ENCODE data around the gene CTNND2.
A peak's percentile ranks its signal among the peaks of the same experiment; 100 is the strongest.

The CTNND2 gene

DNA sequence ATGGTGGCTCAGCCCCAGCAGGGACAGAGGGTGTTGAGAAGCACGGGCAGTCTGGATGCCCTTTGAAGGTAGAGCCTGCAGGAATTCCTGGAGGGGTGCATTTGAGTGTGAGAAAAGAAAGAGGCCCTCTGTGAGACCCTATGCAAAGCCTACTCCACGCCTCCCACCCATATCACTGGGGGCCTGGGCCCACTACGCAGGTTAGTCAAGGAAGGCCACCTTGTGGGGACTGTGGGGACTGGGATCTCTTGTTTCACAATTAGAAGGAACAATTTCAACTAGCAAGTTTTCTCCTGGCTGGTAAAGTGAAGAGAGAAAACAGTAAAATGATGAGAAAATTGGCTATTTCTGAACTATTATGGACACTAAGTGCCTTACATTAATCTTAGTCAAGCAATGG lies 657.0 kb downstream of the CTNND2 start:
- TF ChIP-seq YY1 (IDR thresholded peaks at IDR 0.05; ENCODE audit: insufficient read depth, insufficient read length) (no peak), SUZ12 (IDR thresholded peaks at IDR 0.05; ENCODE audit: extremely low read depth, insufficient read depth, insufficient read length) (no peak), ZNF274 (IDR thresholded peaks at IDR 0.05; ENCODE audit: low read depth, low read length) (no peak)
- no peak for DNase-seq (ENCODE audit: low read depth, low spot score)
- Histone ChIP-seq H3K9ac (ENCODE audit: insufficient read length, low read depth) (no peak overlapping the region), H3K9me3 (ENCODE audit: insufficient read depth, low read length) (no peaks in the 10 kb centered on the region), H3K27me3 (ENCODE audit: insufficient read depth, insufficient read length) (no peaks in the 10 kb centered on the region), H3K4me1 (ENCODE audit: insufficient read depth, insufficient read length) (no peaks in the 10 kb centered on the region), H3K4me3 (ENCODE audit: insufficient read length, low read depth) (no peak overlapping the region), H3K36me3 (ENCODE audit: insufficient read depth, insufficient read length, low read length) (no peaks in the 10 kb centered on the region)

- TF ChIP-seq YY1 (IDR thresholded peaks at IDR 0.05; ENCODE audit: insufficient read depth, insufficient read length) (no peak), ZNF274 (IDR thresholded peaks at IDR 0.05; ENCODE audit: low read depth, low read length) (no peak), SUZ12 (IDR thresholded peaks at IDR 0.05; ENCODE audit: extremely low read depth, insufficient read depth, insufficient read length) (no peak)
- DNase-seq (ENCODE audit: low read depth, low spot score): no peak
- H3K4me3 ChIP-seq (ENCODE audit: insufficient read length, low read depth): no peak overlapping the region
- no peaks in the 10 kb centered on the region for H3K36me3 ChIP-seq (ENCODE audit: insufficient read depth, insufficient read length, low read length)
- H3K9me3 ChIP-seq (ENCODE audit: insufficient read depth, low read length): no peaks in the 10 kb centered on the region
- no peaks in the 10 kb centered on the region for H3K27me3 ChIP-seq (ENCODE audit: insufficient read depth, insufficient read length)
- H3K4me1 ChIP-seq (ENCODE audit: insufficient read depth, insufficient read length): no peaks in the 10 kb centered on the region
- no peak overlapping the region for H3K9ac ChIP-seq (ENCODE audit: insufficient read length, low read depth)
These were observed 663.7 kb downstream of the CTNND2 start for GRCh38 chr5:11240293-11241190.

DNA sequence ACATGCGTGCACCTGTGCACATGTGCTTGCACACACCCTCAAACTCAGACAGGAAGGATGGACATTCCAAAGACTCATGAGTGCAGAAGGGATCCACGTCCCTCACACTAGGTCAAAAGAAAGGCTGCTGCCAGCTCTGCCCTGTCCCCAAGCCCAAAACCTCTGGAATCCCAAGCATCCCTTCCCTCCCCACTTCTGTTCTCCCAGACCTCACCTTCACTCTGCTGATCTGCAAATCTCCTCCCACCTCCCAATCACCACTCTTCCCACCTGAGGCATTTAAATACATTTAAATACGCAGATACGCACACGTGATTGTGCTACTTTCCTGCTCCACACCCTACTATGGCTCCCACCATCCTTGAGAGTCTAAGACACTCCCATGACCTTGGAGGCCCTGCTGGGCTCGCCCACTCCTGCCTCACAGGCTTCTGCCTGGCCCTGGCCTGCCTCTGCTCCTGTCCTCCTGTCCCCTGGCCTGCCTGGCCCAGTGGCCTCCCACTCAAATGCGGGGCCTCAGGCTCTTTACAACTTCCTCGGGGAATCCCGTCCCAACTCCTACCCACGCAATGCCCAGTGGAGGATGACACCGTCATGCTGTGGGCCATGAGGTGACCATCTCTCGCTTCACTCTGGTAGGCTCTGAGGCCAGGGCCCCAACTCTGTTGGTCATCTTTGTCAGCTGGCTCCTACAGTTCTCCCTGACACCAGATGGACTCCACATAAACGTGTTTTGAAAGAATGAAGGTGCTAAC lies 664.8 kb downstream of the CTNND2 start:
- no peaks in the 10 kb centered on the region for H3K9me3 ChIP-seq (ENCODE audit: insufficient read depth, low read length)
- H3K27me3 ChIP-seq (ENCODE audit: insufficient read depth, insufficient read length): no peaks in the 10 kb centered on the region
- H3K4me3 ChIP-seq (ENCODE audit: insufficient read length, low read depth): no peak overlapping the region
- no peak for TF ChIP-seq YY1 (IDR thresholded peaks at IDR 0.05; ENCODE audit: insufficient read depth, insufficient read length)
- TF ChIP-seq ZNF274 (IDR thresholded peaks at IDR 0.05; ENCODE audit: low read depth, low read length): no peak
- TF ChIP-seq SUZ12 (IDR thresholded peaks at IDR 0.05; ENCODE audit: extremely low read depth, insufficient read depth, insufficient read length): no peak
- peak; percentile 2 for DNase-seq (ENCODE audit: low read depth, low spot score)
- H3K9ac ChIP-seq (ENCODE audit: insufficient read length, low read depth): no peak overlapping the region
- H3K4me1 ChIP-seq (ENCODE audit: insufficient read depth, insufficient read length): no peaks in the 10 kb centered on the region
- H3K36me3 ChIP-seq (ENCODE audit: insufficient read depth, insufficient read length, low read length): no peaks in the 10 kb centered on the region

- no peaks in the 10 kb centered on the region for H3K4me1 ChIP-seq (ENCODE audit: insufficient read depth, insufficient read length)
- H3K9ac ChIP-seq (ENCODE audit: insufficient read length, low read depth): no peak overlapping the region
- TF ChIP-seq ZNF274 (IDR thresholded peaks at IDR 0.05; ENCODE audit: low read depth, low read length) (no peak), SUZ12 (IDR thresholded peaks at IDR 0.05; ENCODE audit: extremely low read depth, insufficient read depth, insufficient read length) (no peak), YY1 (IDR thresholded peaks at IDR 0.05; ENCODE audit: insufficient read depth, insufficient read length) (no peak)
- H3K27me3 ChIP-seq (ENCODE audit: insufficient read depth, insufficient read length): no peaks in the 10 kb centered on the region
- no peak for DNase-seq (ENCODE audit: low read depth, low spot score)
- H3K9me3 ChIP-seq (ENCODE audit: insufficient read depth, low read length): peaks cover 17% of the 10 kb centered on the region
- H3K36me3 ChIP-seq (ENCODE audit: insufficient read depth, insufficient read length, low read length): no peaks in the 10 kb centered on the region
- no peak overlapping the region for H3K4me3 ChIP-seq (ENCODE audit: insufficient read length, low read depth)
These were observed 669.7 kb downstream of the CTNND2 start for GRCh38 chr5:11234501-11234911.

DNA sequence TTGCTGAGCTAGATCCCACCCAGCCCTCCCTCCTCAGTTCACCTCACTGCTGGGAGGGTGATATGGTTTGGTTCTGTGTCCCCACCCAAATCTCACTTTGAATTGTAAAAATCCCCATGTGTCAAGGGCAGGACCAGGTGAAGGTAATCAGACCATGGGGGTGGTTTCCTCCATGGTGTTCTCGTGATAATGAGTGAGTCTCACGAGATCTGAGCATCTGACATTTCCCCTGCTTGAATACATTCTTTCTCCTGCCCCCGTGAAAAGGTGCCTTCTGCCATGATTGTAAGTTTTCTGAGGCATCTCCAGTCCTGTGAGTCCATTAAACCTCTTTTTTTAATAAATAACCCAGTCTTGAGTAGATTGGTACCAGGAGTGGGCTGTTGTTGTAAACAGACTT lies 673.4 kb downstream of the CTNND2 start:
- no peak for TF ChIP-seq YY1 (IDR thresholded peaks at IDR 0.05; ENCODE audit: insufficient read depth, insufficient read length)
- Histone ChIP-seq H3K27me3 (ENCODE audit: insufficient read depth, insufficient read length) (no peaks in the 10 kb centered on the region), H3K4me3 (ENCODE audit: insufficient read length, low read depth) (no peak overlapping the region), H3K36me3 (ENCODE audit: insufficient read depth, insufficient read length, low read length) (no peaks in the 10 kb centered on the region), H3K4me1 (ENCODE audit: insufficient read depth, insufficient read length) (no peaks in the 10 kb centered on the region), H3K9me3 (ENCODE audit: insufficient read depth, low read length) (peaks cover 17% of the 10 kb centered on the region), H3K9ac (ENCODE audit: insufficient read length, low read depth) (no peak overlapping the region)
- DNase-seq (ENCODE audit: low read depth, low spot score): no peak

GRCh38 chr5:11227064-11227463 lies 677.2 kb downstream of the CTNND2 start:
- Histone ChIP-seq H3K9me3 (ENCODE audit: insufficient read depth, low read length) (peaks cover 6% of the 10 kb centered on the region), H3K4me1 (ENCODE audit: insufficient read depth, insufficient read length) (no peaks in the 10 kb centered on the region), H3K36me3 (ENCODE audit: insufficient read depth, insufficient read length, low read length) (no peaks in the 10 kb centered on the region), H3K4me3 (ENCODE audit: insufficient read length, low read depth) (no peak overlapping the region), H3K27me3 (ENCODE audit: insufficient read depth, insufficient read length) (no peaks in the 10 kb centered on the region), H3K9ac (ENCODE audit: insufficient read length, low read depth) (no peak overlapping the region)
- TF ChIP-seq ZNF274 (IDR thresholded peaks at IDR 0.05; ENCODE audit: low read depth, low read length) (no peak), SUZ12 (IDR thresholded peaks at IDR 0.05; ENCODE audit: extremely low read depth, insufficient read depth, insufficient read length) (no peak), YY1 (IDR thresholded peaks at IDR 0.05; ENCODE audit: insufficient read depth, insufficient read length) (no peak)
- DNase-seq (ENCODE audit: low read depth, low spot score): no peak
